HG02588 (cell line): Measurements from ENCODE around the gene DMPK.

Source experiments
- ATAC-seq: cut with Tn5 transposase; IDR thresholded peaks from one replicate; pipeline ENCODE4 v1.9.1; 2021; ENCODE audit warnings: mild to moderate bottlenecking, moderate library complexity; ENCODE audit not compliant: unreplicated experiment

DMPK gene

GRCh38 chr19:45782162-45782691 lies at the start of gene DMPK:
TSS of gene DMPK (minus strand) at chr19:45782490. CDS start at chr19:45782352, 138 bp downstream.
- no peak for ATAC-seq

DNA sequence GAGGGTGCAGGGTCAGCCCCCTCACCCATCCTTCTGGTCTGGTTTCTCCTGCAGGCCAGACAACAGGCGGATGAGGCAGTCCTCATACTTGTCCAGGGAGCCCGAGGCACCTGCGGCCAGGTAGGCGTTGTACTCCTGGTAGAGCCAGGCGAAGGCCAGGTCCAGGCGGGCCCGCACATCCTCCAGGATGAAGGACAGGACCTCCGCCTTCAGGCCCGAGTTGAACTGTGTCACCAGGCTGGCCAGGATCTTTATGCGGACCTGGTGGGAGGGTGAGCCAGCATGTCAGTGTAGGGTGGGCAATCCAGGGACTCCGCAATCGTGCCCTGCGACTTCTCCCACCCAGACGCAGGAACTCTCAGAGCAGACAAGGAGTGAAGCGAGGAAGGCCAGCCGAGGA lies 46.7 kb upstream of the DMPK start:
- no peak for ATAC-seq

DNA sequence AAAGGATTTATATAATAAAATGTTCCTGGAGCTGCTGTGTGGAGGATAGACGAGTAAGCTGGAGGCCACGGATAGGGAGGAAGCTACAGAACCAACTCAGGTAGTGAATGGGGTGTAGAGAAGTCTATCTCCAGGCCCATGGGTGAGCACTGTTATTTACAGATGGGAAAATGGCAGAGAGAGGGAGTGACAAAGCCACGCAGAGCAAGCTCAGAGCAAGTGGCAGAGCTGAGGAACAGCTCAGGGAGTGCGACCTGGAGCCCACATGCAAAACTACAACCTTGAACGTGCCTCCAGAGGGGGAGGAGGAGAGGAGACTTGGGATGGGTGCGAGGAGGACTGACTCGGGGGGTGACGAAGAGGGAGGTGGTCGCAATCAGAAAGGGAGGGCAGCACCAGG lies 46.2 kb upstream of the DMPK start:
- ATAC-seq, result no peak

GRCh38 chr19:45827459-45828093 lies 45.3 kb upstream of the DMPK start:
- no peak for ATAC-seq

GRCh38 chr19:45826934-45827333 lies 44.6 kb upstream of the DMPK start:
- no peak for ATAC-seq

DNA sequence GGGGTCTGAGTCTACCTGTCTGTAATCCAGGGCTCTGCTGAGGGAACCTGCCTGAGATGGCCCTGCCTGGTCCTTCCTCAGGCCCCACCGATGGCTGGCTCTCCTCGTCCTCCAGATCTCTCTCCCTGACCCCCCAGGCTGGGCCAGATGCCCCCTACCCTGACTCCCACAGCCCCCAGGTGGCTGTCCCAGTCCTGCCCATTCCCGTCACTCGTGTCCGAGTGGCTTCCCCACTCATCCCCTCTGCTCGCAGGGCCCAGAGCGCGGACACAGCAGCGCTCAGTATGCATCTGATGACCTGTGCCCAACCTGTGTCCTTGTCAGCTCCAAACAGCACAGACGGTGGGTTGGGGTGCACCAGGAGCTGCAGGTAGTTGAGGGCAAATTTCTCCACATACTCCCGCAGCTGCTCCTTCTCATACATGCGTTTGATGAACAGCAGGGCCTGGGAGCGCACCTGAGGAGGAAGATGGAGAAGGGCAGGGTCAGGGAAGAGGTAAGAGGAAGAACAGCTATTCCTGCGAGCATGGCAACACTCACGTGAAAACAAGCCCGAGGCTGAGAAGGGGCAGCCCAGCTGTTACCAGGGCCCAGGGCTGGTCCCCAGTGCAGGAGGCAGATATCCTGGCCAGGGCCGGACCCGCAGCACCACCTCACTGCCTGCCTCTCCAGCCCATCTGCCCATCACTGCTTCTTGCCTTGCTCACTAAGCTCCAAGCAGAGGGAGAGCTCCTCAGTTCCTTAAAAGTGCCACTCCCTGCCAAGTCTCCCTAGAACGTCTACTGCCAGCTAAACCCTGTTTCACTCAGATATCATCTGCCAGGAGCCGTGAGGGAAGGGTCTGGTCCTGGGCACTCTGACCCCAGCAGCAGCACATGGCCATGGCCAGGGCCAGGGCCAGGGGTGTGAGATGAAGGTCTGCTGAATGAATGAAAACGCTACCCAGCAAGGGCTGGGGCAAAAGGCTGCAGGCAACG lies 43.9 kb upstream of the DMPK start:
- ATAC-seq, result no peak

- no peak for ATAC-seq
Observed at GRCh38 chr19:45825263-45825605, 42.9 kb upstream of the DMPK start.

GRCh38 chr19:45824531-45825262 lies 42.4 kb upstream of the DMPK start:
- ATAC-seq, result no peak

DNA sequence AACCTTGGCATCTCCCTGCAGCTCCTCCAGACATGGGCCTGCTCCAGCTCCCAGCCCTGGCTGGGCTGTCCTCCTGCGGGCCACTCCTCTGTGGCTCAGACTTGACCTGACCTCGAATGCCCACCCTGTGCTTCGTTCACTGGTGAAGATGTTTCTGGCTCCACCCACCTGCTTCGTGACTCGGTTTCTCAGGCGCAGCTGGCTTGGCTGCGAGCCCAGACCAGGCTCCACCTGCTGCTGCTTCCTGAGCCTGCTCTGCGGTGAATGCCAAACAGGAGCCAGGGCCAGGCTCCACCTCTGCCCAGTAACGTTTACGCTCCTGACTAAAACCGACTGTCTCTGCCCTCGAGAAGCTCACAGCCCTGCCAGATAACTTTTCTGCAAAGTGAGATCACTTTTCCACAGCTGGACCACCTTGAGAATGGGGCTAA lies 41.8 kb upstream of the DMPK start:
- ATAC-seq, result no peak

GRCh38 chr19:45823182-45823581 lies 40.9 kb upstream of the DMPK start:
- ATAC-seq, result no peak

- no peak for ATAC-seq
Observed at GRCh38 chr19:45822716-45823115, 40.4 kb upstream of the DMPK start.

- ATAC-seq, result no peak
Observed at GRCh38 chr19:45821570-45821969, 39.3 kb upstream of the DMPK start.

GRCh38 chr19:45821103-45821521 lies 38.8 kb upstream of the DMPK start:
- no peak for ATAC-seq

GRCh38 chr19:45820413-45821102 lies 38.3 kb upstream of the DMPK start:
- ATAC-seq, result no peak

GRCh38 chr19:45819769-45820168 lies 37.5 kb upstream of the DMPK start:
- ATAC-seq, result no peak

DNA sequence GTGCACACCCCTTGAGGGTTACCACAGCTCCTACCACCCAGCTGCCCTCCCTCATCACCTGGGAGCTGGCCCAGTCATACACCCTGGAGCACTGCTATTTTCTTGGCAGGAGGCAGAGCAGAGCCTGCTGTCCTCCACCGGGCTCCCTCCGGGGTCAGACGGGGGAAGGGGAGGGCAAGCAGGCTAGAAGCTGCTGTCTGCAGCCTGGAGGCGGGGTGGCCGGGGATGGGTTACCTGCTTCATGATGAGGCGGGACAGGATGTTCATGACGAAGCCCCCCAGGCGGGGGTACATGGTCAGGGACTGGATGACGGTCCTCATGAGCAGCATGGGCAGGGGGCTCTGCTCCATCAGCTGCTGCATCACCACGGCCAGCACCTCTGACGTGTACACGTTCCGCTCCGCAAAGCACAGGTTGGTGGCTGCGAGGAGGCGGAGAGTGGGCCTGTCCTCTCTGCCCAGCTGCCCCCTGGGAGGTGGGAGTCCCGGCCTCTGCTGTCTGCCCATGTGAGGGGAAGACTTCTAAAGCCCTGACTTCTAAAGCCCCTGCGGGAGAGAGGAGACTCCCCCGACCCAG lies 35.5 kb upstream of the DMPK start:
- no peak for ATAC-seq

DNA sequence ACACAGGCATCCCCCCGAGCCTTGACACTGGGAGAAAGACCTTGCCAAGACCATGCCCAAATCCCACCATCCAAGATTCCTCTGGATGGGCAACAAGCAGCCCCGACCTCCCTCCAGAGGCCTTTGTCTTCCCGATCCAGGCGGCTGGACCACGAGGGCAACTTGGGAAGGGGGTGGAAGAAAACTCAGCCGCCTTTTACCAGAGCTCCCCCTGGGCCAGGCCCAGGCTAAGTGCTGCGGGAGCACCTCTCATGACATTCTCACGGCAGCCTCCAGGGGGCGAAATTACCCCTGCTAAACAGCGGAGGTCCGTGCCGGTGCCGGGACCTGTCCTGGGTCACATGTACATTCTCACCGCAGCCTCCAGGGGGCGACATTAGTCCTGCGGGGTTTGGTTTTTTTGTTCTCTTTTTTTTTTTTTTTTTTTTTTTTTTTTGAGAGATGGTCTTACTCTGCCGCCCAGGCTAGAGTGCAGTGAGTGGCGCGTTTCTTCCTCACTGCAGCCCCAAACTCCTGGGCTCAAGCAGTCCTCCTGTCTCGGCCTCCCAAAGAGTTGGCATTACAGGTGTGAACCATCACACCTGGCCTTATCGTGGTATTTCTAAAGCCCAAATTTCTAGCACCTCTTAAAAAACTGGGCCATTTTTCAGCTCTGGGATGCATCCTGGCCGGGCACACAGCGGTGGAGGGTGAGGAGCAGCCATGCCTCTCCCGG lies 34.9 kb upstream of the DMPK start:
- peak; percentile 68 for ATAC-seq

- no peak for ATAC-seq
Observed at GRCh38 chr19:45816236-45817009, 34.1 kb upstream of the DMPK start.
